Measurements from ENCODE around the gene PRM2.
A peak's percentile ranks its signal among the peaks of the same experiment; 100 is the strongest.
"Not testable (repeated sequence)": the region's sequence is repeated elsewhere in the genome, so short reads cannot be mapped to it uniquely, and the experiment has no call there.

PRM2 gene

GRCh38 chr16:11306997-11307638 lies 30.8 kb upstream of the PRM2 start:
- H3K27ac ChIP-seq: no peak overlapping the region
- TF ChIP-seq CTCF (conservative IDR thresholded peaks at IDR 0.05): no peak
- no peak for TF ChIP-seq ZFX (IDR thresholded peaks at IDR 0.05)

- no peak for TF ChIP-seq ZFX (IDR thresholded peaks at IDR 0.05)
- H3K27ac ChIP-seq: no peak overlapping the region
Measured at GRCh38 chr16:11306381-11306780, 30.1 kb upstream of the PRM2 start.

- H3K27ac ChIP-seq: peak overlapping the region; percentile 31
- TF ChIP-seq ZFX (IDR thresholded peaks at IDR 0.05) (no peak), CTCF (conservative IDR thresholded peaks at IDR 0.05) (no peak)
Measured at GRCh38 chr16:11303405-11304138, 27.3 kb upstream of the PRM2 start.

- peak overlapping the region; percentile 31 for H3K27ac ChIP-seq
- TF ChIP-seq ZFX (IDR thresholded peaks at IDR 0.05) (no peak), CTCF (conservative IDR thresholded peaks at IDR 0.05) (no peak)
Measured at GRCh38 chr16:11302977-11303376, 26.7 kb upstream of the PRM2 start.

- H3K27ac ChIP-seq: no peak overlapping the region
- TF ChIP-seq ZFX (IDR thresholded peaks at IDR 0.05): no peak
- TF ChIP-seq CTCF (conservative IDR thresholded peaks at IDR 0.05): no peak
Measured at GRCh38 chr16:11301645-11302501, 25.6 kb upstream of the PRM2 start.

- no peak overlapping the region for H3K27ac ChIP-seq
- no peak for TF ChIP-seq CTCF (conservative IDR thresholded peaks at IDR 0.05)
- TF ChIP-seq ZFX (IDR thresholded peaks at IDR 0.05): no peak
Measured at GRCh38 chr16:11300560-11300892, 24.2 kb upstream of the PRM2 start.

- H3K27ac ChIP-seq: no peak overlapping the region
- TF ChIP-seq CTCF (conservative IDR thresholded peaks at IDR 0.05) (no peak), ZFX (IDR thresholded peaks at IDR 0.05) (no peak)
Measured at GRCh38 chr16:11299865-11300559, 23.7 kb upstream of the PRM2 start.

GRCh38 chr16:11298950-11299547 lies 22.8 kb upstream of the PRM2 start:
- H3K27ac ChIP-seq: not testable (repeated sequence)
